GM19455 (cell line): ENCODE results near the gene CMTM7.
A peak's percentile ranks its signal among the peaks of the same experiment; 100 is the strongest.
"Not testable (repeated sequence)": the region's sequence is repeated elsewhere in the genome, so short reads cannot be mapped to it uniquely, and the experiment has no call there.

Source experiments
- ATAC-seq: cut with Tn5 transposase; IDR thresholded peaks from one replicate; pipeline ENCODE4 v1.9.1; 2021; ENCODE audit not compliant: unreplicated experiment

The CMTM7 gene

GRCh38 chr3:32456429-32457130 is 64.9 kb downstream of the CMTM7 start:
- no peak for ATAC-seq

- no peak for ATAC-seq
Measured at GRCh38 chr3:32457971-32458471, 66.4 kb downstream of the CMTM7 start.

DNA sequence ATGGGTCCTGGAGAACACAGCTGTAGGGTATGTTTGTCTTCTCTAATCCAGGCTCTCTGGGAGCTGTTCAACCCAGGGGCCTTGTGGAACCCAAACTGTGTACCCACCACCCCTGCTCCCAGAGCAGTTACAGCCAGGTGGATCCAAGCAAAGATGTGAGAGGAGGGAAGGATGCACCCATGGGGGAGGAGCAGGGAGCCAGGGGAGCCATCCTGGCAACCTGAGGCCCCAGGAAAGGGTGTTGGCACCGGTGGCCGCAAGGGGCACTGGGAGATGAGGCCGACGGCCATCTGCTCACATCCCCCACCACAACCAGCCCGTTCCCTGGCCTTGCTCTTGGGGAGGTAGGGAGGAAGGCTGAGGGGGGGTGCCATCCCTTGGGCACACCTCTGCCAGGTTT is 67.8 kb downstream of the CMTM7 start:
- ATAC-seq = no peak

DNA sequence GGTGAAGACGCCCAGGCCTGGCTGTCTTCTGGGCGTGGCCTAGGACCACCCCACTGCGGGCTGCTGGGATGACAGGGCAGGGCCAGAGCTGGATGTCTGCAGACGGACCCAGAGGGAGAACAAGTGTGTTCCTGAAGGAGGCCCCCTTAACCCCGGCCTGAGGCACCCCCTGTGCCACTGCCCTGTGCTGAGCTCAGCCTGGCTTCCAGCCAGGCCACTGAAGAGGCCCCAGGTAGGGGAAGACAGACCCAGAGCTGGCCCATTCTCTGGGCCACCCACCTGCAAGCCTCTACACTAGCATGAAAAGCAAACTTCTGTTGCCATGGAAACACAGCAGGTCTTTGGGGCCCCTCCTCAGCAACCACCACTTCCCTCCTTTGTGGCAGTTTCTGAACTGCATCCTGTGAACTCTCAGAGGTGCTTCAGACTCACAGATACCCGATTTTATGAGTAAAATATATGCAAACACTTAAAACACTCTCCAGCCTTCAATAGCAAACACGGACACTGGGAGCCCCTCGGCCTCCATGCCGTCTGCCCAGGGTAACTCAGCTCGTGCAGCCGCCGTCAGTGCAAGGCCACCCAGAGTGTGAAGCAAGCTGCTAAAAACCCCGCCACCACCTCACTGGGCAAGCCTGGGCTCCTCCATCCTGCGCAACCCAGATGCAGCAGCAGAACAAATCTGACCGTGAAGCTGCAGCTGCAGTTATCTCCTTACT is 68.5 kb downstream of the CMTM7 start:
- ATAC-seq = peak; percentile 88

DNA sequence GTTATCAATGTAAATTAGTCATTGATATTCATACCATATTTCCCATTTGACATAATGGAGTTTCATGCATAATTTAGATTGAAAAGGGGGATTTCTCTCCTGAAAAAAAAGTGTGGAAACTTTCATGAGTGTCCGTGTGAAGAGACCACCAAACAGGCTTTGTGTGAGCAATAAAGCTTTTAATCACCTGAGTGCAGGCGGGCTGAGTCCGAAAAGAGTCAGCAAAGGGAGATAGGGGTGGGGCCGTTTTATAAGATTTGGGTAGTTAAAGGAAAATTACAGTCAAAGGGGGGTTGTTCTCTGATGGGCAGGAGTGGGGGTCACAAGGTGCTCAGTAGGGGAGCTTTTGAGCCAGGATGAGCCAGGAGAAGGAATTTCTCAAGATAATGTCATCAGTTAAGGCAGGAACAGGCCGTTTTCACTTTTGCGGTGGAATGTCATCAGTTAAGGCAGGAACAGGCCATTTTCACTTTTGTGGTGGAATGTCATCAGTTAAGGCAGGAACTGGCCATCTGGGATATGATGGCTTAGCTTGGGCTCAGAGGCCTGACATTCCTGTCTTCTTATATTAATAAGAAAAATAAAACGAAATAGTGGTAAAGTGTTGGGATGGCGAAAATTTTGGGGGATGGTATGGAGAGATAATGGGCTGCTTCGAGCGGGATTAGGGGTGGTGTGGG is 69.3 kb downstream of the CMTM7 start:
- ATAC-seq = not testable (repeated sequence)

- not testable (repeated sequence) for ATAC-seq
Measured at GRCh38 chr3:32462191-32462986, 70.7 kb downstream of the CMTM7 start.

DNA sequence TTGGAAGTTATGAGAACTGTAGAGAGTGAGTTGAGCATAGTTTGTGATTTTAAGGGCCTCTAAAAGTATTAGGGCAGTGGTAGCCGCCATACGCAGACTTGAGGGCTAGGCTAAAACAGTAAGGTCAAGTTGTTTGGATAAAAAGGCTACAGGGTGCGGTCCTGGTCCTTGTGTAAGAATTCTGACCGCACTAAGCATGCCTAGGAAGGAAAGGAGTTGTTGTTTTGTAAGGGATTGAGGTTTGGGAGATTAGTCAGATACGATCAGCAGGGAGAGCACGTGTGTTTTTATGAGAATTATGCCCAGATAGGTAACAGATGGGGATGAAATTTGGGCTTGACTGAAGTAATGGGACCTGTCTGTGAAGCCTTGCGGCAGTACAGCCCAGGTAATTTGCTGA is 71.8 kb downstream of the CMTM7 start:
- not testable (repeated sequence) for ATAC-seq

DNA sequence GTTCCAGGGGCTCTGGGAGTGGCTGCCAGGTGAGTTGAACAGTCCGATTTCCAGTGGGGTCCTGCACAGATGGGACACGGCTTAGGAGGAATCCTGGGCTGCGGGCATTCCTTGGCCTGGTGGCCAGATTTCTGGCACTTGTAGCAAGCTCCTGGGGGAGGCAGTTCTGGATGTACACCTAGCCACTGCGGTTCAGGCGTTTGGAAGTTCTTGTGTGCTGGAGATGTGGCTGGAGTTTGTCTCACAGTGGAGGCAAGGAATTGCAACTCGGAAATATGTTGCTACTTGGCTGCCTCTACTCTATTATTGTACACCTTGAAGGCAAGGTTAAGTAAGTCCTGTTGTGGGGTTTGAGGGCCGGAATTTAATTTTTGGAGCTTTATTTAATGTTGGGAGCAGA is 73.1 kb downstream of the CMTM7 start:
- ATAC-seq = not testable (repeated sequence)

DNA sequence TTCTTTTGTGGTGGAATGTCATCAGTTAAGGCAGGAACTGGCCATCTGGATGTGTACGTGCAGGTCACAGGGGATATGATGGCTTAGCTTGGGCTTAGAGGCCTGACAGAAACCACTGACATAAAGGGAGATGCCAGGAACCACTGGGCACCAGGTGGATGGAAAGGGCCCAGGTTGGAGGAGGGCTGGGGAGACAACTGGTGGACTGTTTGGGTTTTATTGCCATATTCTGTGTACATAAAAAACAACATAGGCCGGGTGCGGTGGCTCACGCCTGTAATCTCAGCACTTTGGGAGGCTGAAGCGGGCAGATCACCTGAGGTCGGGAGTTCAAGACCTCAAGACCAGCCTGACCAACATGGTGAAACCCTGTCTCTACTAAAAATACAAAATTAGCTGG is 75.2 kb downstream of the CMTM7 start:
- not testable (repeated sequence) for ATAC-seq

GRCh38 chr3:32467333-32468070 is 75.8 kb downstream of the CMTM7 start:
- peak; percentile 70 for ATAC-seq

DNA sequence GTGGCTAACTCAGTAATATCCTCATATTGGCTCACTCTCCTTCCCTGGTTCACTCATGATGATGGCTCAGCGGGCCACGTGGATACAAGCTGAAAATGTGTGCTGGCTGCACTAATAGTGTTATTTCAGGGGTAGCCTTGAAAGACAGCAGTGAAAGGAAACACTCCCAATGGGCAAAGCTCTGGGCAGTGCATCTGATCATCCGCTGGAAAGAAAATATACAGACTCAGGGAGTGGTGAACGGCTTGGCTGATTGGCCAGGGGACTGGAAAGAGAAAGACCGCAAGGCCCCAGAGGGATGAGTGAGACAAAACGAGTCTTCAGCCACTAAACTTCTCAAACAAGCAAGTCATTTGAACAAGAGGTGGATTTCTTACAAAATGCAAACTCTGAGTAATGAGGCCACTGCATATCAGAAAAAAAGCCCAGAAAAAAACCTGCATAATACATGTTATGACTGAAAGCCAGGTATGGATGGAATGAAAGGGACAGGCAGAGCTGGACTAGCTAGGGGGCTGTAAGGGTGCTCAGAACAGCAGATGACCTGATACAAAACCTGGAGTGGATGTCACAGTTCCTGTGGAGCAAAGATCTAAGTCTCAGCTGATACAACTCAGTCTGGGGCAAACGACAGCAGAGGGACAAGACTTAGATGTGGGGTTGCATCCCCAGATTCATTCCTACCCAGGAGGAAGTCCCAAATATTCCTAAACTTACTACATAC is 77.7 kb downstream of the CMTM7 start:
- peak; percentile 40 for ATAC-seq

GRCh38 chr3:32470362-32470761 is 78.7 kb downstream of the CMTM7 start:
- no peak for ATAC-seq

DNA sequence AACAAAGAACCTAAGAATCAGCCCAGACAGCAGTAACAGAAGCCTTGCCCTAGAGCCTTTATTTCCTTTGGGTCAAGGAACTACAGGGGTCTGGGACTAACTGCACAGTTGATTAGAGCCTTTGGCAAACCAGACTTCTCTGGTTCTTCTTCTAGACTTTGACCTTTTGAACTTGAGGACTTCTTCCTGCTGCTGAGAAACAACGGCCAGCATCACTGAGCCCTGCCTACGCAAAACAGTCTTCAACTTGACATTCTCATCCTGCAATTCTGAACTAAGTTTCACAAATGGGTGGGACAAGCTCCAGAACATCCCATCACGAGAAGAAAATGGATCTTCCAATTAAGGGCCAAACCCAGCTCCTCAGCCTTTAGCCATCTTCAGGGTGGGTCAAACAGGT is 79.6 kb downstream of the CMTM7 start:
- ATAC-seq = no peak

DNA sequence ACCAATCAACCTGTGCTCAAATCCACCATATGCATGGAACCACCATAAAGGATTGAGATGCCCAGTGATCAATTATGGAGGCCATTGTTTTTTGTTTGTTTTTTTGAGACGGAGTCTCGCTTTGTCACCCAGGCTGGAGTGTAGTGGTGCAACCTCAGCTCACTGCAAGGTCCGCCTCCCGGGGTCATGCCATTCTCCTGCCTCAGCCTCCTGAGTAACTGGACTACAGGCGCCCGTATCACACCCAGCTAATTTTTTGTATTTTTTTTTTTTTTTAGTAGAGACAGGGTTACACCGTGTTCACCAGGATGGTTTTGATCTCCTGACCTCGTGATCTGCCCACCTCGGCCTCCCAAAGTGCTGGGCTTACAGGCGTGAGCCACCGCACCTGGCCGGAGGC is 80.5 kb downstream of the CMTM7 start:
- ATAC-seq = not testable (repeated sequence)

- no peak for ATAC-seq
Measured at GRCh38 chr3:32474201-32474600, 82.5 kb downstream of the CMTM7 start.

- no peak for ATAC-seq
Measured at GRCh38 chr3:32480604-32481003, 89.0 kb downstream of the CMTM7 start.

GRCh38 chr3:32481791-32482631 is 90.4 kb downstream of the CMTM7 start:
- ATAC-seq = no peak

- ATAC-seq = no peak
Measured at GRCh38 chr3:32482693-32483092, 91.0 kb downstream of the CMTM7 start.

- ATAC-seq = no peak
Measured at GRCh38 chr3:32483772-32484171, 92.1 kb downstream of the CMTM7 start.
